ENCODE data around the gene CYB5R4. TPM values are rescaled to one million over a fixed set of nuclear protein-coding genes. Genes with fewer than 3 reads are reported as not detected.

The CYB5R4 gene
- total RNA-seq, 1 experiment from 2014 or later = 24.0 TPM

DNA sequence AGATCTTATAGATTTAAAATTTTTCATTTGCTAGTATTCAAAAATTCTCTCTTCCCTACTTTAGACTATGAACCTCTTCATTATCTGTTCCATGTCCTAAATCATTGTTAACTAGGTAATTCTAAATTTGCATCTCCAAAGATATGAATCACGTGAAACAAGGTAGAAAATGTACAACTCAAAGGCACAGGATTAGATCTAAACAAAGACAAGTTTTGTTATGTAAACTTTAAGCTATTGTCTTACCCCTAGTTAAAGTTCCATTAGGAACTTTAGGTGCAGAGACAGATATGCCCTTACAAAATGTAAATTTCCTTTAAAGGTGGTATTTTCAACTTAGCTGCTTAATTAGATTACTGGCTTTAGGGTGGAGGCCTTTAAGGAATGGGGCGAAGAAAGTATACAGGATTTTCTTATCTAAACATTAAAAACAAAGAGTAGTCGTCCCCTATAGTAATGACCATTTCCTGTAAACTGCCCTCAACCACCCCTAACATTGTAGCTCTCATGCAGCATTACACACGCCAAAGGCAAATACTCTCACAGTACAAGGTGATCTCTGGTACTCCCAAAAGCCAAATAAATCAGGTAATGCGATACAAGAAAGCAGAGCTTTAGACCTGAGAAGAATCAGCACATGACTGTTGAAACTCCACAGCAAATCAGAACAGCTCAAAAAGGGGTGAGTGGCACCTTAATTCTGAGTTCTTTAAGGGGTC lies 116.7 kb downstream of the CYB5R4 start:
- no peak for DNase-seq (ENCODE audit: low read depth, low spot score)

More for the DNA sequence above, 116.7 kb downstream of the CYB5R4 start:
- Histone ChIP-seq H3K36me3 (ENCODE audit: control insufficient read depth in 1 of 2, insufficient read depth in 2 of 2, low read length in 2 of 2) (no peaks in the 10 kb centered on the region), H3K27me3 (ENCODE audit: insufficient read depth, low read length) (no peaks in the 10 kb centered on the region), H3K9me2 (ENCODE audit: insufficient read depth) (no peaks in the 10 kb centered on the region), H3K4me2 (ENCODE audit: low read length) (no peak overlapping the region), H3K27ac (ENCODE audit: low read depth, low read length) (no peak overlapping the region), H3K4me3 (replicated peaks in 1 of 2; ENCODE audit: low read depth in 1 of 2, low read length in 2 of 2) (no peak overlapping the region), H4K20me1 (ENCODE audit: insufficient read depth) (no peaks in the 10 kb centered on the region), H3K9ac (ENCODE audit: low read length) (no peak overlapping the region), H3K79me2 (ENCODE audit: insufficient read depth, low read length) (no peaks in the 10 kb centered on the region), H3K4me1 (ENCODE audit: control insufficient read depth in 1 of 2, insufficient read depth in 2 of 2, low read length in 2 of 2) (peaks cover 0 to 10% of the 10 kb centered on the region in 2 experiments; a peak in 2 of 4 replicates), H3K9me3 (ENCODE audit: control insufficient read depth in 1 of 2, insufficient read depth in 1 of 2, low read depth in 1 of 2, low read length in 2 of 2) (no peaks in the 10 kb centered on the region; a peak in 1 of 4 replicates), H2AFZ (ENCODE audit: low read depth, low read length, poor library complexity, severe bottlenecking) (no peak overlapping the region)
- ATAC-seq = no peak
- POLR2A ChIA-PET = no interaction called here
- no TSS peak for BruUV-seq (replicated peaks)
- intact Hi-C loops (cut with micrococcal nuclease) = no loop called here
- CTCF ChIA-PET = no interaction called here
- RAD21 ChIA-PET (ENCODE audit: low non-redundant PET in 1 of 2, low total read pairs in 2 of 2, uncharacterized antibody in 2 of 2, unreplicated experiment in 2 of 2) = no interaction called here
- TF ChIP-seq EZH2 (IDR thresholded peaks at IDR 0.05) (no peak), SIN3A (IDR thresholded peaks at IDR 0.05; ENCODE audit: low read depth) (no peak), YY1 (IDR thresholded peaks at IDR 0.05; ENCODE audit: extremely low read depth, insufficient replicate concordance, low read depth, low read length) (no peak), CBX3 (IDR thresholded peaks at IDR 0.05; ENCODE audit: low read depth) (no peak), SP1 (IDR thresholded peaks at IDR 0.05; ENCODE audit: low read depth) (no peak), CTCF (IDR thresholded peaks at IDR 0.05 in 2 of 3, conservative IDR thresholded peaks at IDR 0.05 in 1 of 3; ENCODE audit: borderline replicate concordance in 1 of 3, insufficient read depth in 1 of 3, low read depth in 2 of 3, low read length in 2 of 3) (no peak), EZH2phosphoT487 (IDR thresholded peaks at IDR 0.05; ENCODE audit: borderline replicate concordance) (no peak), TCF7L2 (IDR thresholded peaks at IDR 0.05; ENCODE audit: borderline replicate concordance, extremely low read depth, insufficient read depth, insufficient read length) (no peak), ZNF274 (IDR thresholded peaks at IDR 0.05; ENCODE audit: low read depth, low read length) (no peak), JUND (IDR thresholded peaks at IDR 0.05) (no peak), EGR1 (IDR thresholded peaks at IDR 0.05; ENCODE audit: low read depth) (no peak), CEBPB (IDR thresholded peaks at IDR 0.05; ENCODE audit: low read depth) (no peak)
- TF ChIP-seq, protein P1, sequence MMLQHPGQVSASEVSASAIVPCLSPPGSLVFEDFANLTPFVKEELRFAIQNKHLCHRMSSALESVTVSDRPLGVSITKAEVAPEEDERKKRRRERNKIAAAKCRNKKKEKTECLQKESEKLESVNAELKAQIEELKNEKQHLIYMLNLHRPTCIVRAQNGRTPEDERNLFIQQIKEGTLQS (IDR thresholded peaks at IDR 0.05) = no peak
- TF ChIP-seq, protein P2, sequence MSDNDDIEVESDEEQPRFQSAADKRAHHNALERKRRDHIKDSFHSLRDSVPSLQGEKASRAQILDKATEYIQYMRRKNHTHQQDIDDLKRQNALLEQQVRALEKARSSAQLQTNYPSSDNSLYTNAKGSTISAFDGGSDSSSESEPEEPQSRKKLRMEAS (IDR thresholded peaks at IDR 0.05) = no peak

All from HCT116 (cell line).